ENCODE measurements around the gene CST11.

CST11 gene

DNA sequence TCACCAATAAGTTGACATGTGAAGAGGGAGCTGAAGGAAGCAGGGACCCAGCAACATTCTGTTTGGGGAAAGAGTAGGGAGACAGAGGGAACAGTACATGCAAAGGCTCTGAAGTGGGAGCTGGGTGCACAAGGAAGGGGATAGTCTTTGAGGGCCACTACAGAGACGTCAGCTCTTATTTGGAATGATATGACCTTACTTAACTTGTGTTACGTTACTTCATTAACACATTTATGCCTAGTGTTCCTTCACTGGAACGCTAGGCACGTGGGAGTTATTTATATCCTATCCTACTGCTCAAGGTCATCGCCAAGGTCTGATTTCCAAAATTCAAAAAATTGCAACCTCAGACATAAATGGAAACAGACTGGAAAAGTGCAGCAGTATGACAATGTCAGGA, 51.6 kb downstream of the CST11 start:
- H3K27ac ChIP-seq, result no peak overlapping the region
- TF ChIP-seq, protein P1, sequence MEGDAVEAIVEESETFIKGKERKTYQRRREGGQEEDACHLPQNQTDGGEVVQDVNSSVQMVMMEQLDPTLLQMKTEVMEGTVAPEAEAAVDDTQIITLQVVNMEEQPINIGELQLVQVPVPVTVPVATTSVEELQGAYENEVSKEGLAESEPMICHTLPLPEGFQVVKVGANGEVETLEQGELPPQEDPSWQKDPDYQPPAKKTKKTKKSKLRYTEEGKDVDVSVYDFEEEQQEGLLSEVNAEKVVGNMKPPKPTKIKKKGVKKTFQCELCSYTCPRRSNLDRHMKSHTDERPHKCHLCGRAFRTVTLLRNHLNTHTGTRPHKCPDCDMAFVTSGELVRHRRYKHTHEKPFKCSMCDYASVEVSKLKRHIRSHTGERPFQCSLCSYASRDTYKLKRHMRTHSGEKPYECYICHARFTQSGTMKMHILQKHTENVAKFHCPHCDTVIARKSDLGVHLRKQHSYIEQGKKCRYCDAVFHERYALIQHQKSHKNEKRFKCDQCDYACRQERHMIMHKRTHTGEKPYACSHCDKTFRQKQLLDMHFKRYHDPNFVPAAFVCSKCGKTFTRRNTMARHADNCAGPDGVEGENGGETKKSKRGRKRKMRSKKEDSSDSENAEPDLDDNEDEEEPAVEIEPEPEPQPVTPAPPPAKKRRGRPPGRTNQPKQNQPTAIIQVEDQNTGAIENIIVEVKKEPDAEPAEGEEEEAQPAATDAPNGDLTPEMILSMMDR (IDR thresholded peaks at IDR 0.05), result no peak
- TF ChIP-seq ZFX (IDR thresholded peaks at IDR 0.05; ENCODE audit: borderline replicate concordance), result no peak
